GM18498 (cell line): ENCODE results near the gene CCDC60.

Source experiments
- ATAC-seq: cut with Tn5 transposase; IDR thresholded peaks from one replicate; pipeline ENCODE4 v1.9.1; 2021; ENCODE audit warnings: mild to moderate bottlenecking, moderate library complexity; ENCODE audit not compliant: unreplicated experiment

The CCDC60 gene

DNA sequence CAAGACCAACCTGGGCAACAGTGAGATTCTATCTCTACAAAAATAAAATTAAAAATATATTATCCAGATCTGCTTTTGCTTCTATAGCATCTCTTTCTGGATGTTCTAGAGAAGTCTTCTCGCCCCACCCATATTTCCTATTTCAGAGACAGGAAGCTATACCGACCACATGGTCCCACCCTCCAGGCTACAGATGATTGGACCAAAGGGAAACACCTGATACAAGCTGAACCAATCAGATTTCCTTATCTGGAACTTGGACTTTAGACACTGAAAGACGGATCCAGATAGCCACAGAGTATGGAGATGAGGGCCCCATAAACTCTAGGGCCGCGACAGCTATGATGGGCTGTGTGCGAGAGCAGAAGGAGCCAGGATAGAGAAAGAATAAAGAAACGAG is 48.7 kb downstream of the CCDC60 start:
- ATAC-seq = no peak

DNA sequence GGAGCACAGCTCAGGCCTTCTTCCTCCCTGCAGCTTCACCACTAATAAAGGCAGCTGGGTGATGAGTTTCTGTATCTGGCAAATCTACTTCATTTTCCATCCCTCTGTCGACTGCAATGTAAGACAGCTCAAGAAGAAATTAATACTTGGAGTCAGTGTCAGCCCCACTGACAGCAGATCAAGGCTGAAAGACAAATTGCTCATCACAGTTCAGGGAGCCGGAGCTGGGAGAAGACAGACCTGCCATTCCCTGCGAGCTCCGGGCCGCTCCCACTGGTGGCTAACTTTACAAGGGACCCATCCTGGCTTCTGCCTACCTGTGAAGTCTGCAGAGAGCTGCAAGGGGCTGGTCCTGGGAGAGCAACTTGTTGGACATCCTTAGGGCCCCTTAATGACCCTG is 49.8 kb downstream of the CCDC60 start:
- no peak for ATAC-seq

DNA sequence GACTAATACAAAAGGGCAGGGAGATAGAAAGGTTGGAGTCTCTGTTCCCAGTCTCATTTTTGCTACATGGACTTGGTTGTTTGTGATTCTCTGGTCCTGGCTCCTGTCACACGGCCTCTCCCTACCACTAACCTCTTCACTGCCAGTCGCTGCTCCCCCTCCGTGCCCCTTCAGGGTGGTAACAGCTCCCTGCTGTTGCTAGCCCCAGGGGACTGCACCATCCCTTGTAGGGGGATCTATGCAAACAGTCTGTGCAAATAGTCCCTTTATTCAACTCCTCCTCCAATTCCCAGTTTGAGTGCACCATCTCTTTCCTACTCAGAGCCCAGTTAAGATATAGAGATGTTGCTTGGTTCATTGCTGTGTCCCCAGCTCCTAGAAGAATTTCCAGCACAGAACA is 51.1 kb downstream of the CCDC60 start:
- ATAC-seq = no peak

DNA sequence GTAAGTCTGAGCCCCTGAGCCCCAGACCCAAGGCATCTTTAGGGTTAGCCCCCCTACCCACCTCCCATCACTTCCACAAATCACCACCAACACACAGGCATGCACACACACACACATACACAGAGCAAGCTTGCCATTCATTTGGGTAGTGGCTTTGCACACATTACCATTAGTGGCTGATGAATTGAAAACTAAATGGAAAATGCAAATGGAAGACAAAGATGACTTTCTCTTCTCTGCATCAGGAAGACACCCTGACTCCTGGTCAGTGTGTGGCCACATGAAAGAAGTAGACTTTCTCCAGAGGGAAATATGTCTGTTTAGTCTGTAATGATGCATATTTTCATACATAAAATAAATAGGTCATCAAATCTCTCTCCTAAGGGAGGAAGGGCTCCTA is 55.2 kb downstream of the CCDC60 start:
- ATAC-seq = no peak

DNA sequence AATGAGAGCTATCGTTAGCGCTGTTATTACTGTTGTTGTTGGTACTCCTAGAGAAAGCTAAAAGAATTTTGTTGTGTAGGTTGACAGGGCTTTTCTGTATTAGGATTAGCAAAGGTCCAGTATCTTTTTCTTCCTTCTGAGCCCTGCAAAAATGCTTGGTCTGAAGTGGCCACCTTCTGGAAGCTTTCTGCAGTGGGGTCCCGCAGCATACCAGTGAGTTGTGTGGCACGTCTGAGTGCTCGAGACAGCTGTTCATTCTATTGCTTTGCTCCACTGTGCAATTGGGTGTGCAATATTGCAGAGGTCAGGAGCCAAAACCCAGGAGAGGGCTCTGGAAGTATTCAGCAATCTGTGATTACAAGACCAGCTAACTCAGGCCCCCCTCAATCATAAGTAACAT is 57.1 kb downstream of the CCDC60 start:
- ATAC-seq = no peak

DNA sequence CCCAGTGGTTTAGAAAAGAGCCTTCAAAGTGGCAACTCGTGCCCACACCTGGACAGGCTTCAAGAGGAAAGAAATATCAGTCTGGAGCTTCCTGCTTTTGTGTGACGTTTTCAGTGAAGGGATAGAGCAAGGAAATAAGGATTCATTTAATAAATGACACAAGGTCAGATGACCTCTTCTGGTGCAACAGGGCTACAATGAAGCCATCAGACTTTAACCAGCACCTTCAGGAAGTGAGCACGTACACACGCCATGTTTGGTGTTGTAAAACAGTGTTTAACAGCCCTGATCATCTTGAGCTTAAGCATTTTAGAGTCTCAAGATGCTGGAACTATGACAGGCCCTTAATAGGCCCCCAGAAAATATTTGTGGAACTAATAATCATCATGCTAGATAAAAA is 59.1 kb downstream of the CCDC60 start:
- ATAC-seq = no peak

DNA sequence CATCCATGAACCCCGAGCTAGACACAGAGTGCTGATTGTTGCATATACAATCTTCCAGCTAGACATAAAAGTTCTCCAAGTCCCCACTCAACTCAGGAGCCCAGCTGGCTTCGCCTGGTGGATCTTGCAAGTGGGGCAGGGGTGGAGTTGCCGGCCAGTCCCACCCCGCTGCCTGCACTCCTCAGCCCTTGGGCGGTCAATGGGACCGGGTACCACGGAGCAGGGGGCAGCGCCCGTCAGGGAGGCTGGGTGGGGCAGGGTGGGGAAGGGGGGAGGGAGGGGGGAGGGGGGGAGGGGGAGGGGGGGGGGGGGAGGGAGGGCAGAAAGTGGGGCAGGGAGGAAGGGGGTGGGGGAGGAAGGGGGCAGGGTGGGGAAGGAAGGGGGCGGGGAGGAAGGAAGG is 63.0 kb downstream of the CCDC60 start:
- no peak for ATAC-seq

DNA sequence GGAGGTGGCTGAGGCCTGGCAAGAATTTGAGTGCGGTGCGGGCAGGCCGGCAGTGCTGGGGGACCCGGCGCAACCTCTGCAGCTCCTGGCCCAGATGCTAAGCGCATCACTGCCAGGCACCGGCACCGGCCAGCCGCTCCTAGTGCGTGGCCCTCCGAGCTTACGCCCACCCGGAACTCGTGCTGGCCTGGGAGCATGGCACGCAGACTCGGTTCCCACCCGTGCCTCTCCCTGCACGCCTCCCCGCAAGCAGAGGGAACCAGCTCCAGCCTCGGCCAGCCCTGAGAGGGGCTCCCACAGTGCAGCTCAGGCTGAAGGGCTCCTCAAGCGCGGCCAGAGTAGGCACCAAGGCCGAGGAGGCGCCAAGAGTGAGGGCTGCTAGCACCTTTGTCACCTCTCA is 63.7 kb downstream of the CCDC60 start:
- ATAC-seq = no peak

DNA sequence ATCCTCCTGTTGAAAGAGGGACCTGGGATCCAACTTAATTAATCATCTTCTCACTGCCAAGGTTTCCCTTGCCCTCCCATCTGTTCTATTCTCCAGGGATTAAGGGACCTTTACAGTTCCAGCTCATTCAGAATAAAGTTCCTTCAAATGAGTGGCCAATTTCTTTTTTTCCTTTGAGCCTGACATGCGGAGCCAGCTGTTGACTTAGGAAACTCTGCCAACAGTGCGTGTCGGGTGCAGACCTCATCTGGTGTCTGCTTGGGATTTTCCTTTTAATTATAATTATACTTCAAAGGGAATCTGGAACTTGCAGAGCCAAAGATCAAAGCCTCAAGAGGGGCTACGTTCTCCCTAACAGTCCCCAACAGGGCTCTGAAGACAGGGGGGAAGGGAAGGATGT is 64.8 kb downstream of the CCDC60 start:
- no peak for ATAC-seq

DNA sequence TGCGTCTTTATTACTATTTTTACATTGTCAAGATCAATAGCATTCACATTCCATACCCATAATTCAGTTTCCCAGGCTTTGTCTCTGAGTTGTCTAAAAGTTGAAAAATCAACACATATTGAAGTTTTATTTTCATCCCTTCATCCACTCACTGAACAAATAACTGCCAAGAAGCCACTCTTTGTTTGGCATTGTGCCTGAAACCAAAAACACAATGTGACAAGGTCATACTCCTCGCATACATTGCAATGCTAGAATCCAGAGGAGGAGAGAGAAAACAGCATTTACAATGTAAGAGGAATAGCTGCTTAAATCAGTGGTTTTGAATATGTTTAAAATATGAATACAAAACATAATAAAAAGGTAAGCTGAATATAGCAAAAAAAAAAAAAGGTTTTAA is 71.8 kb downstream of the CCDC60 start:
- ATAC-seq = no peak

DNA sequence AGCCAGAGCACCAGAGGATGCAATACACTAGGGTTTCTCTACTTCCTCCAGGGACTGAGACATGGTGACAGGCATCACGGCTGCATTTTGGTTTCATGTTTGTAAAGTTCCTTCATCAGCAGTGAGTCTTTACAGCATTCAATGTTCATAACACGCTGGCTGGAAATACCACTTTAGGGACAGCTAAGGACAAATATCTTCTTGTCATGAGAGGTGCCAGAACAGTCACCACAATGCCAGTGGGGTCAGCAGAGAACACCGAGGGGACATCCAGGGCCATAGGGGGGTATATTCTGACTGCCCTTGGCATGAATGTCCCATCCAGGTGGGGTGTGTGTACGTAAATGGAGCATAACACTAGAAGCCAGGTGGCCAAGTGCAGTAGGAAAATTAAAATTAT is 72.3 kb downstream of the CCDC60 start:
- no peak for ATAC-seq

DNA sequence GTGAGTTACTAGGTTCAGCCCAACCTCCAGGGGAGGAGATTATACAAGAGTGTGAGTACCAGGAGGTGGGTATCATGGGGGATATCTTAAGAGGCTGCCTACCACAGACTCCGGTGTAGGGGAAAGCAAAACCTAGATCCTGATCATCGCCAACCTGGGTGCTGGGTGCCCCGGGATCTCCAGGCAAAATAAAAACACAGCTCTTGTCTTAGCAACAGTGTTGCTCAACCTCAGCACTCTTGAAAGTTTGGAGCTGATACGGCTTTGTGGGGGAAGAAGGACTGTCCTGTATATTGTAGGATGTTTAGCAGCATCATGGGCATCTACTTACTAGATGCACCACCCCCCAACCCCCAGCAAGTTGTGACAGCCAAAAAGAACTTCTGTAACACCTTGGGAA is 74.5 kb downstream of the CCDC60 start:
- no peak for ATAC-seq

DNA sequence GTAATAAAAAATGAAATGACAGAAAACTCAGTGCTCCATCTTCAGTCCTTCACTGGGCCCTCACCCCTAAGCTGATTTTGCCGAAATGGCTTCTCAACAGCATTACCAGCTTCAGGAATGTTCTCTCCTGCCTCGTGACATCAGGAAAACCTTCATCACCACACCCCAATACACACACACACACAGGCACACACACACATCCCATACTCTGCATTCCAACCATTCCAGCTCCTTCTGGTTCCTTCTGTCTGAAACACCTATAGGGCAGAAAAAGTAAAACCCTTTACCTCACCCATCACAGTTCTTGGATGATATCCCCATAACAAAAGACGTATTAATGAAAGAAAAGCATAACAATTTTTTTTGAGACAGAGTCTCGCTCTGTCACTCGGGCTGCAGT is 75.9 kb downstream of the CCDC60 start:
- ATAC-seq = no peak

DNA sequence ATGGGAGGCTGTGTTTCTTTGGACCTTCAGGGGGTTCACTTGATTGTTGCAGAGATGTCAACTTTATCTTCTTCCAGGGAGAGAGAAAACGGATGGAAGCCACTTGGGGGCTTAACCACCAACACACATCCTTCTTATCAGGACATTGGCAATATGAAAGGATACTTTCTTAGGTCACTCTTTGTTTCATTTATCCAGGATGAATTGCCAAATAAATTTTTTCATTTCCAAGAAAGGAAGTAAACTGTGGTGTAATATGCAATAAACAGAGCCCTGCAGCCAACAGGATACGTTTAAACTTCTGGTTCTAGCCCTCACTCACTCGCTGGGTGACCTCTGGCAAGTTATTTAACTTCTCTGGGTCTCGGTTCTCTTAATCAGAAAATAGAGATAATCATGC is 77.8 kb downstream of the CCDC60 start:
- no peak for ATAC-seq

DNA sequence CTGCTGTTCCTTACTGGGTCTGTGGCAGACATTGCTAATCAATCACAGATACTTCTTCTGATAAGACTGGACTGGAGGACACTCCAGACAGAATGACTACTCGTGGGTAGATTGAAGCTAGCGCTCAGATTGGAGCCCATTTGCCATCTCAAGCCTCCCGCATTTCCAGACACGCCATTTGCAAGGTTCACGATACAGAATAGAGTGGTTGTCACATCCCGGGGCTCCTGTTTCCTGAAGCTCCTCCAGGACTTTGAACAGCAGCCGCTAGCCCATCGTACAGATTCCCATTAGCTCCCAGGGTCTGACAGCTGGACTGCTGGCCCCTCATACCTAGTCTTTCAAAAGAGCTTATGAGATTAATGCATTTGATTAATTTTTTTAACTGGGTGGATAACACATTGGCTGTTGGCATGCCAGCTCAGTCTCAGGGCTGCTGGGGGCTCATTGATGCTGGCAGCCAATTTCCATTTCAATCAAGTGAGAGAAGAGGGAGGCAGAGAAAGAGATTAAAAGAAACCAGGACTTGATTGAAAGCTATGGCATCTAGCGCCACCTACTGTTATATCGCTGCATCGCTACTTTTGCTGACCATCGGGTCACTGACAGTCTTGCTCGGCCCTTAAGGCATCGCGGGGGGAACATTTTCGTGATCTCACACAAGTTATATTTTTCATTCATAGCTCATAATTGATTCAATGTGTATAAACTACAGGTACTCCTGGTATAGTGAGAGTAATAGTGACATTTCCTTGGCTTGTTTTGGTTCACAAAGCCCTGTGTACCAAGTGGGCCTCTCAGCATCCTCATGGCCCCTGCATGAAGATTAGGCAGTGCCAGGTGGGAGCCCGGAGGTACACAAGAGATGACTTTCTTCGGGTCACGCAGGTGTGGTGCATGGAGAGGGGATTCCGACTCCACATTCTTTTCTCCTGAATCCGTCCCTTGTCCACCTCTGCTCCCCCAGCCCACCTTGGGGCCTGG is 78.6 kb downstream of the CCDC60 start:
- ATAC-seq = no peak

DNA sequence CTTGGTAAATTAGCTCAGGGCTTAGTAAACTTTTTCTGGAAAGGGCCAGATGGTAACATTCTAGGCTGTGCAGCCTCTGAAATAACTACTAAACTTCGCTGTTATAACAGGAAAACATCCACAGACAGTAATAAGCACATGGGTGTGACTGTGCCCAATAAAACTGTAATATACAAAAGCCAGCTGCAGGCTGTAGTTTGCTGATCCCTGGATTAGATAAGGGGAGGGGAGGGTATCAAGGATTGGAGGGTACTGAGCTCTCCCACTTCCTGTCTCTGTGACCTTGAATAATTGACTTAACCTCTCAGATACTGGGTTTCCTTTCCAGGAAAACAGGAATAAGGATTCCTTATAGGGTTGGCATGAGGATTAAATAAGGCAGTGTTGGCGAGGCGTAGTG is 81.2 kb downstream of the CCDC60 start:
- no peak for ATAC-seq

DNA sequence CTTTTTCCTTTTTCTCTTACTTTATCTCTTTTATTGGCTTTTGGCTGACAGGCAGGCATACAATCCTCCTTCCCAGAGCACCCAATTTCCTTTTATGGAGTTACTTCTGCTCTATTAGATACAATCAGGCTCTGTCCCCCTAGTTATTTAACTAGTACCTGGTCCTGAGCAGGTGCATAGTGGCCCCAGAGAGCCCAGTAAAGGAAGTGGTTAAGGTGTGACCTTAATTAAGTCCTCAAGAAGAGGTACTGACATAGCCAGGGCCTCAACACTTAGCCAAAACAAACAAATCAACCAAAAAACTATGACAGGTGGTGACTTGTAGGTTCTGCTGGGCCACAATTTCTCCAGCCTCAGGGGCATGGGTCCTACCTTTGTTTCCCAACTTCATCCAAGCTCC is 82.9 kb downstream of the CCDC60 start:
- no peak for ATAC-seq

DNA sequence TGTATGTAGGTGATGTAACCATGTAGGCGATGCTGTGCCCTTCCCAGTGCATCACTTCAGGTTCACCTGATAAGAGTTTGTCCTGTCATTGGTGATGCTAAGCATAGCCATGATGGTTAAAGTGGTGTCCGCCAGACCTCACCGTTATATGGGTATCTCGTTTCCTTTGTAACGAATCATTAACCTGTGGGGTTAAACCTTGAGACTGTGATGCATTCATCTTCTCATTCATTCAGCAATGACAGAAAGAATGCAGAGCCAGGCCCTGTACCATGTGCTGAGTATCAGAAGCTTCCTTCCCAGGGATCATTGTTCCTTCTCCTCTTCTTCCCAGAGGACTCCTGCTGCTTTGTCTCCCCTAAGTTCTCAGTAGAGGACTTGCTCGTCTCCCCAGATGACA is 84.9 kb downstream of the CCDC60 start:
- ATAC-seq = no peak

DNA sequence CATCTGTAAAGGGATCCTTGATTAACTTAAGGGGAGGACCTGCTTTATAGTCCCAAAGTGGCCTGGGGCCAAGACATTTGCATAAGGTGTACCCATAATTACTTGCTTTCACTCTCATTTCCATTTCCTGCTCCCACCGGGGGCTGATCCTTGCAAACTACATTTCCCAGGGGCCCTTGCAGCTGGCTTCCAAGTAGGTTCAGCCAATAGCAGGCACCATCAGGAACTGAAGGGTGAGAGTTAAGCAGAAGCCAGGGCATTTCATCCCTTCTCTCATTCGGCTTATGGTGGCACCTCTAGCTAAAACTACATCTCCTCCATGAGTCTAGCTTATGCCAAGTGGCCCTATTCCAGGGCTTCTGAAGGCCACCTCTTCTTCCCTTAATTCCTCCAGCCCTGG is 88.8 kb downstream of the CCDC60 start:
- ATAC-seq = no peak

DNA sequence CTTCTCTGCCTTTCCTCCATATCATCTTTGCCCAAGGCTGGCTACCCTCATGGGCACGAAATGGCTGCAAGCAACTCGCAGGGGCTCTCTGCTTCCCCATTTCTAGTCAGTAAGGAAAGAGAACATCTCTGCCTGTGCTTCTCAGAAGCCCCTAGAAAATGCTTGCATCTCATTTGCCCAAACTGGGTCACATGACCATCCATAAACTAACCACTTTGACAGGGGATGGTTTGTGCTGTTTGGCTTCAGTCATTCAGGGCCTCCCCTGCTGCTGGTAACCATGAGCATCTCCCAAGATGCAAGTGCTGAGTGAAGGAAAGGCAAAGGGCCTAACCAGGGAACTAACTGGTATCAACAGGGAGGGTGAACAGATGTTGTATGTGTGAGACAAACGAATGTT is 91.1 kb downstream of the CCDC60 start:
- ATAC-seq = no peak

DNA sequence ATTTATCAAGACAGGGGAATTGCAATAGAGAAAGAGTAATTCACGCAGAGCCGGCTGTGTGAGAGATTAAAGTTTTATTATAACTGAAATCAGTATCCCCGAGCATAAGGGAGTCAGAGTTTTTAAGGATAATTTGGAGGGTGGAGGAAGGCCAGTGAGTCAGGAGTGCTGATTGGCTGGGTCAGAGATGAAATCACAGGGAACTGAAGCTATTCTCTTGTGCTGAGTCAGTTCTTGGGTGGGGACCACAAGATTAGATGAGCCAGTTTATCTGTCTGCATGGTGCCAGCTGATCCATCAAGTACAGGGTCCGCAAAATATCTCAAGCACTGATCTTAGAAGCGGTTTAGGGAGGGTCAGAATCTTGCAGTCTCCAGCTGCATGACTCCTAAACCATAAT is 96.6 kb downstream of the CCDC60 start:
- ATAC-seq = no peak

DNA sequence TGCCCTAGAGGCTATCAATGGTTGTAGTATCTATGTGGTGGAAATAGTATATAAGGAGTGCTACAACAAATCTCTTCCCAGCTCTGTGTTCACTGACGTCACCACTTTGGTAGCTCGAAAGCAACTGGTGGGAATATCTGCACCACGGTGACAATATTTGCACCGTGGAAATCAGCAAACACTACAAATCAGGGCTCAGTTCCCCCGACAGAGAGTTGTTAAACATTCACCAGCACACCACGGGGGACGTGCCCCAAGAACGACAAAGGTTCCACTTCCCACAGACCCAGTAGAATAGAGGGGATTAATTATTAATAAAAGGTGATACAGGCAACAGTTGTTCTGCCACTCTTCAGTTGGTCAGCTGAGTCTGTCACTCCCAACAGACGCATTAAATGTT is 98.4 kb downstream of the CCDC60 start:
- no peak for ATAC-seq

DNA sequence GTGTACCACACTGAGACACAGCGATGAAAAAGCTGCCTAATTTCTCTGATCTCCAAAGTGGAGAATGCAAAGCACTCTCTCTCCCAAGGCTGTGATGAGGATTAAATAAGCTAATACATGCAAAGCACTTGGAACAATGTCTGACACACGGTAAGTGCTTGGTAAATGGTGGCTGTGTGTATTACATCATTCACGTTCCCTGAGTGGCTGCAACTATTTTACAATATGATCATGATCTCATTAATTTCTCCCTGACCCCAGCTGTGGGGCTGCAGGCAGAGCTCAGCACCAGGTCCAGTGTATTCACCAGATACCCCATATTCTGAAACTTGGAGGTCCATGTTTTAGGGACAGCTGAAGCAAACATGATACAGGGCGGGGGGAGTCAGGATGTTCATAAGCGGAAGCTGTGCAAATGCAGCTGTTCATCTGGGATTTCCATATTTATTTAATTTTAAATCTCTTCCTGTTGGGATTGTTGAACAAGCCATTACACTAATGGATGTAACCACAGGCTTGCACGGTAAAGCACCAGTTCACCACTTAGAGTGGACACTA is 106.4 kb downstream of the CCDC60 start:
- no peak for ATAC-seq
